GM12872 (cell line): Measurements from ENCODE around the gene NAA30.

Experiments used
- TF ChIP-seq, protein P1 (sequence below): IDR thresholded peaks from 3 replicates; pipeline ENCODE4 v1.5.1; 2011; ENCODE audit warnings: low read depth, mild to moderate bottlenecking, low read length, moderate library complexity; ENCODE audit not compliant: insufficient read depth

NAA30 gene

GRCh38 chr14:57388067-57388466 is 2.3 kb upstream of the NAA30 start:
- TF ChIP-seq, protein P1, sequence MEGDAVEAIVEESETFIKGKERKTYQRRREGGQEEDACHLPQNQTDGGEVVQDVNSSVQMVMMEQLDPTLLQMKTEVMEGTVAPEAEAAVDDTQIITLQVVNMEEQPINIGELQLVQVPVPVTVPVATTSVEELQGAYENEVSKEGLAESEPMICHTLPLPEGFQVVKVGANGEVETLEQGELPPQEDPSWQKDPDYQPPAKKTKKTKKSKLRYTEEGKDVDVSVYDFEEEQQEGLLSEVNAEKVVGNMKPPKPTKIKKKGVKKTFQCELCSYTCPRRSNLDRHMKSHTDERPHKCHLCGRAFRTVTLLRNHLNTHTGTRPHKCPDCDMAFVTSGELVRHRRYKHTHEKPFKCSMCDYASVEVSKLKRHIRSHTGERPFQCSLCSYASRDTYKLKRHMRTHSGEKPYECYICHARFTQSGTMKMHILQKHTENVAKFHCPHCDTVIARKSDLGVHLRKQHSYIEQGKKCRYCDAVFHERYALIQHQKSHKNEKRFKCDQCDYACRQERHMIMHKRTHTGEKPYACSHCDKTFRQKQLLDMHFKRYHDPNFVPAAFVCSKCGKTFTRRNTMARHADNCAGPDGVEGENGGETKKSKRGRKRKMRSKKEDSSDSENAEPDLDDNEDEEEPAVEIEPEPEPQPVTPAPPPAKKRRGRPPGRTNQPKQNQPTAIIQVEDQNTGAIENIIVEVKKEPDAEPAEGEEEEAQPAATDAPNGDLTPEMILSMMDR, result no peak

- TF ChIP-seq, protein P1, result no peak
These were observed 745 bp upstream of the NAA30 start for GRCh38 chr14:57389646-57390036.

- TF ChIP-seq, protein P1, result no peak
These were observed 575 bp downstream of the NAA30 start for GRCh38 chr14:57390806-57391516.

- TF ChIP-seq, protein P1, result no peak
These were observed 1.3 kb downstream of the NAA30 start for GRCh38 chr14:57391517-57392195.

- TF ChIP-seq, protein P1, result no peak
These were observed 2.4 kb downstream of the NAA30 start for GRCh38 chr14:57392830-57393229.

- TF ChIP-seq, protein P1, result no peak
These were observed 10.4 kb downstream of the NAA30 start for GRCh38 chr14:57400556-57401494.

DNA sequence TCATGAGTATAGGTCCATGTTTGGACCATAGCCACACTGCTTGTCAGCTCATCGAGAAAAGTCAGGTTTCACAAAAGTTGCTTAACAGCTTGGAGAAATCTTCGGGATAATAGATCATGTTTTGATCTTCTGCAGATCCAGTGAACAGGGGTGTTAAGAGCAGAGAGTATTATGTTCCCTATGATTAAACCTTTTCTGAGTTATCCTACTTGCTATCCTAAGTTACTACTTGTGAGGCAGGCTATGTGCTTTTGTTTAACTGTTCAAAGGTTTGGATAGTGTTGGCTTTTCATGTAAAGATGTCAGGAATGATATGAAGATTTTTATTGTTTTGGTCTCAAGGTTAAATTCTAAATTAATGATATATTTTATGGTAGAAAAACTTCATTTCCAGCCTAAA is 11.1 kb downstream of the NAA30 start:
- TF ChIP-seq, protein P1, result no peak
